Skeletal muscle cell (primary cell): Measurements from ENCODE around the gene BBS9.
"Not testable (repeated sequence)": the region's sequence is repeated elsewhere in the genome, so short reads cannot be mapped to it uniquely, and the experiment has no call there.

Source experiments
- DNase-seq: peaks from one replicate; pipeline ENCODE4 v3.0.0-alpha.2; 2010; ENCODE audit warnings: low read depth
- H3K4me3 ChIP-seq: 2 replicates; pipeline ENCODE4 v1.5.1; 2011; ENCODE audit warnings: low read depth, mild to moderate bottlenecking, control low read depth, low read length, moderate library complexity

BBS9 gene

DNA sequence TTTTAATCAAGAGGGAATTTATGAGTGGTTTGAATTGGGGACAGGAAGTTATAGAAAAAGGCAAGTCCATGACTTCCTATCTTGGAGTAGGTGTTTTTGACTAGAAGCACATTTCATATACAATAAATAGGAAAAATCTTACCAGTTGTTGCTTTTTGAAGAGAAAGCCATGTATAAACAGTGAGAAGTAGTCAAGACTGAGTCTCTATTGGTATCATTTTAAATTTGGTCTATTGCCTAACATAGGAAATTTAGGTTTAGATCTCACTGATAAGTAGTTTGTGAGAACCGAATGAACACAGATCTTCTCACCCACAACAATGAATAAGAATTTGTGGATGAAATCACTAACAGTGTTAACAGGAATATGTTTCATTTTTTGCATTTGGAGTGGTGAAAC, 387.2 kb downstream of the BBS9 start:
- DNase-seq, result no peak

DNA sequence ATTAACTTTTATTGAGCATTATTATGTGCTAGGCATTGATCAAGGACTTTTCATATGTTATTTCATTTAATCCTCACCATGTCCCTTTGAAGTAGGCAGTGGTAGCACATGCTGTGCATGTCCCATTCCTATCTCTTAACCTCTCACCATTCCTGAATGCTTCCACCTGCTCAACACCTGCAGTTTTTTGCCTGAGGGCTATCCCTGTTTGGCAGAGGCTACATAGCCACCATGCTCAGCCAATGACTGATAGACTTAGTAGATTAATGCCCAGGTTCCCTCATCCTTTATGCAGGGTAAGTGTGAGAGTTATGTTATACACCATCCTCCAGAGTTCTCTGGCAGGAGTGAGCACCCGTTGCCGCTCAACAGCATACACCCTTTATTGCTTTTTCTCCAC, 387.8 kb downstream of the BBS9 start:
- DNase-seq, result no peak
- no peak overlapping the region for H3K4me3 ChIP-seq

More for the DNA sequence above, 387.2 kb downstream of the BBS9 start:
- H3K4me3 ChIP-seq, result no peak overlapping the region

- not testable (repeated sequence) for H3K4me3 ChIP-seq, DNase-seq
These were observed 397.6 kb downstream of the BBS9 start for GRCh38 chr7:33527008-33527407.

- DNase-seq, H3K4me3 ChIP-seq: not testable (repeated sequence)
These were observed 398.2 kb downstream of the BBS9 start for GRCh38 chr7:33527613-33528012.

- no peak for DNase-seq
- no peak overlapping the region for H3K4me3 ChIP-seq
These were observed 399.7 kb downstream of the BBS9 start for GRCh38 chr7:33529070-33529469.

- no peak for DNase-seq
- H3K4me3 ChIP-seq, result no peak overlapping the region
These were observed 401.3 kb downstream of the BBS9 start for GRCh38 chr7:33530664-33531063.

DNA sequence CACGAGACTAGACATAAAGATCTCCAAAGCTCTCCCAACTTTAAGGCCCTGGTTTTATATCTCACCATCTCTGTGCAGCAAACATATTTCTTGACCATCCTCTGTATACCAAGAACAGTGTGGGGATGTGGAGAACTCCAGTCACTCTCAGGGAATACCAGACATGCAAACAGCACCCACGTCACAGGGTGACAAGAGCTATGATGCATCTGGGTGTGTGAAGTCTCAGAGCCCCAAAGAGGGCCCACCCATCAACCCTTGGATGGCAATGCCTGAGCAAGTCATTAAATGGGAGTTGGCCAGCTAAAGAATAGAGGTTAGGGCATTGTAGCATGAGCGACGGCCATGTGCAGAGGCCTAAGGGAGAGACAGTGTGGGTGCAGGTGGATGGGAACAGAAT, 402.5 kb downstream of the BBS9 start:
- no peak overlapping the region for H3K4me3 ChIP-seq
- DNase-seq, result no peak

DNA sequence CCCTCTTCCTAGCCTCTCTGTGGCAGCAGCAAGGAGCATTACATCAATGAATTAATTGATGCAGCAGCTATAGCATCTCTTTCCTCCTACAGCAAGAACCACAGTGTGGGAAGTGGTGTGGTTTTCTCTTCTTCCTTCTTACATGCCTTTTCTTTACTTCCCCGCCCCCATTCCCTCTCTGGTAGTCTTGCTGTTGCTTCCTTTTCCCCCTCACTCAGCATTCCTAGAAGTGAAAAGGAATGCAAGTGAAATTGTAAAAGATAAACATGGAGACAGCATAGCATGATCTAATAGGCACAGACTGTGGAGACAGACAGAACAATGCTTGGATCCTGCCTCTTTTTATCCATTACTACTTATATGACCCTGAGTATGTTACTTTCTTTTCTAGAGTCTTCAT, 405.5 kb downstream of the BBS9 start:
- no peak overlapping the region for H3K4me3 ChIP-seq
- no peak for DNase-seq

DNA sequence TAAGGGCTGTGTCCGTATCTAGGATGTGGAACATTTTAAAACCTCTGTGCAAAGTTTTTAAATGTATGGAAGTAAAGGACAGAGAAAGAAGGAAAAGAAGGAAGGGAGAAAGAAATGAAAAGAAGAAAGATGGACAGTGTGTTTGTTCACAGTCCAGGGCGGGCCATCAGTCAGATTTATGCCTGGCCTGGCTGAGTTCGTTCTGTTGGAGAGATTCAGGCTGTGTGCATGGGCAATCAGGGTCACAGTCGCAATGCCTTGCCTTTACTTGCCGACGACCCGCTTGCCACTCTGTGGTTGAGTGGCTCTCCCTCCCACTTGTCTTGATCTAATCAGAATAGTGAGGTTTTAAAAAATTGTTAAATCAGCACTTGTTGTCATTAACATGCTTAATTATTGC, 406.6 kb downstream of the BBS9 start:
- no peak overlapping the region for H3K4me3 ChIP-seq
- DNase-seq, result no peak

DNA sequence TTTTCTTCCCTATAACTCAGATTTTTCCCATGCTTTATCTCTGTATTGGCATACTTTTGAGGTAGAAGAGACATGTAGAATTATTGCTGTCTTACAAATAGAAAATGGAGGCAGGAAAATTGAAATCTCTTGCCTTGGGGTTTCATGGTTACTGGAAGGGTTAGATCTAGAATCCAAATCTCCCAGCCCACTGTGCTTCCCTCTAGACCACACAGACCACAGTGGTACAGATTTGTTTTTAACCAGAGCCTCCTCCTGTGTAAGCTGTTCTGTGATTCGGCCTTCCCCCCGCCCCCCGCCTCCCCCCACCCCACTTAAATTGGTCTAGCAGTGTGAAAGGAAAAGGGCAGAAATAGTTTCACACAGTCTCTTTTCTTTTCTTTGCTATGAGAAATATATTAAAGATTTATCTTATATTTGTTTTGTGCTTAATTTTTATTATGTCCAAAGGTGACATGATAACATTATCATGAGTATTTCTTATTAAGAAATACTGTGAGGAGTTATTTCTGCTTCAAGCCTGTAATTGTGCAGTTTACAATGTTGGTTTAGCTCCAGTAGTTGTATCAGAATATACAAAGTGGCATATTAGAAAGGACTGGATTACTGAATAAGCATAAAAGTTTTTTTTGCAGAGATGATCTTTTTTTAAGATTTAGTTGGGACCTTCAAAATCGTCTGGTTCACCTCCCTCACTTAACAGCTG, 407.2 kb downstream of the BBS9 start:
- DNase-seq, result no peak

GRCh38 chr7:33537104-33537477, 407.7 kb downstream of the BBS9 start:
- H3K4me3 ChIP-seq, result no peak overlapping the region
- no peak for DNase-seq

More for the DNA sequence above, 407.2 kb downstream of the BBS9 start:
- no peak overlapping the region for H3K4me3 ChIP-seq

GRCh38 chr7:33539198-33539597, 409.8 kb downstream of the BBS9 start:
- H3K4me3 ChIP-seq, result no peak overlapping the region
- DNase-seq, result no peak

GRCh38 chr7:33539659-33540400, 410.5 kb downstream of the BBS9 start:
- DNase-seq, result no peak

GRCh38 chr7:33547880-33548279, 418.5 kb downstream of the BBS9 start:
- H3K4me3 ChIP-seq, result no peak overlapping the region
- no peak for DNase-seq

More at GRCh38 chr7:33539659-33540400, 410.5 kb downstream of the BBS9 start:
- no peak overlapping the region for H3K4me3 ChIP-seq

DNA sequence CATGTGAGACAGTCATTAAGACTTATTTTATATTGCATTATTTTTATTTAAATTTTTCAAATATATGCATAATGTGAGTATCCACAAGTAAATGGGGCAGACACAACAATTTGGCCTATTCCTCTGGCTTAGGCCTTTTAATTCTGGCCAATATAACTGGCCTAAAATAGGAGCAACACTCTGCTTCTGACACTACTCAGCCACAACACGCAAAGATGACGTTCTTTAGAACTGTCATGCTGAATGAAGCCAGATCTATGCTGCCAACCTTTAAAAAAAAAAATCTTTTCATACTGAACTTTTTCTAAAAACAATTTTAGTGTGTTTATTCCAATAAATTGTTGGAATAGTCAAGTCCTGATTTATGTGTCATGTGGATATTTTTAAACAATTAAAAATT, 421.0 kb downstream of the BBS9 start:
- no peak overlapping the region for H3K4me3 ChIP-seq
- DNase-seq, result no peak

GRCh38 chr7:33550979-33551378, 421.6 kb downstream of the BBS9 start:
- DNase-seq, result no peak
- H3K4me3 ChIP-seq, result no peak overlapping the region

DNA sequence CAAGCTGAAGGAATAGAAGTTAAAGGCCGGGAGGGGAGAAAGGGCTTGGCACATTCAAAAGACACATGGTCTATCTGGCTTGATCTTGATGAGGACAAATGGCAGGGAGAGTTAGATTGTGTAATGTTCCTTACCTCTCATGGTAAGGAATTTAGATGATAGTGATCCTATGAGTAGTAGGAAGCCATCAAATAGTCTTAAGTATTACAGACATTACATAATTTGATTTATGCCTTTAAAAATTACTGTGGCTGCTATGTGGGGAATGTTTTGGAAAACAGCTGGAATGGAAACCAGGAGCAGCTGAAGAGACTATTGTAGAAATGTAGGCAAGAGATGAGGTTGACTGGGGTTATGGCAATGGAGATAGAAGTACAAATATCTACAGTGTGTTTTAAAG, 424.7 kb downstream of the BBS9 start:
- H3K4me3 ChIP-seq, result no peak overlapping the region
- no peak for DNase-seq

DNA sequence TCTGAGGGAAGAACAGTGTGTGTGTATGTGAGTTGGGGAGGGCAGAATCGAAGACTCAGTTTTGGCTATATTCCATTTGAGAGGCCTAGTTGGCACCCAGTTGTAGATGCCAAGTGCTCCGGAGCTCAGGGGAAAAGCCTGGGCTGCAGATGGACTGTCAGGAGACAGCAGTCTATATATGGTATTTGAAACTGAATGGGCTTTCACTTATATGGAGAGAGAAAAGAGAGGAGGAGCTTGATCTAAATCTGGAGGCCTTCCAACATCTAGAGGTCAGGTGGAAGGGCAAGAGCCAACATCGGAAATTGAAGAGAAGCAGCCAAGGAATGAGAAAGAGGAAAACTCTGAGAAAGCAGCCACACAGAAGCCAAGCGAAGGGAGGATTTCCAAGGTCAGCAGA, 425.2 kb downstream of the BBS9 start:
- no peak overlapping the region for H3K4me3 ChIP-seq
- no peak for DNase-seq

GRCh38 chr7:33556472-33556871, 427.1 kb downstream of the BBS9 start:
- H3K4me3 ChIP-seq, result no peak overlapping the region
- no peak for DNase-seq

- no peak overlapping the region for H3K4me3 ChIP-seq
- no peak for DNase-seq
These were observed 429.4 kb downstream of the BBS9 start for GRCh38 chr7:33558549-33559323.
